ENCODE results near the gene TRUB2. TPM values are rescaled to one million over a fixed set of nuclear protein-coding genes. Genes with fewer than 3 reads are reported as not detected.

Gene TRUB2
- total and polyA plus RNA-seq, 2 of the 13 experiments (the other 11 are each of a cell fraction or from before 2014, with no cell fraction given): 22.3 to 41.2 TPM

DNA sequence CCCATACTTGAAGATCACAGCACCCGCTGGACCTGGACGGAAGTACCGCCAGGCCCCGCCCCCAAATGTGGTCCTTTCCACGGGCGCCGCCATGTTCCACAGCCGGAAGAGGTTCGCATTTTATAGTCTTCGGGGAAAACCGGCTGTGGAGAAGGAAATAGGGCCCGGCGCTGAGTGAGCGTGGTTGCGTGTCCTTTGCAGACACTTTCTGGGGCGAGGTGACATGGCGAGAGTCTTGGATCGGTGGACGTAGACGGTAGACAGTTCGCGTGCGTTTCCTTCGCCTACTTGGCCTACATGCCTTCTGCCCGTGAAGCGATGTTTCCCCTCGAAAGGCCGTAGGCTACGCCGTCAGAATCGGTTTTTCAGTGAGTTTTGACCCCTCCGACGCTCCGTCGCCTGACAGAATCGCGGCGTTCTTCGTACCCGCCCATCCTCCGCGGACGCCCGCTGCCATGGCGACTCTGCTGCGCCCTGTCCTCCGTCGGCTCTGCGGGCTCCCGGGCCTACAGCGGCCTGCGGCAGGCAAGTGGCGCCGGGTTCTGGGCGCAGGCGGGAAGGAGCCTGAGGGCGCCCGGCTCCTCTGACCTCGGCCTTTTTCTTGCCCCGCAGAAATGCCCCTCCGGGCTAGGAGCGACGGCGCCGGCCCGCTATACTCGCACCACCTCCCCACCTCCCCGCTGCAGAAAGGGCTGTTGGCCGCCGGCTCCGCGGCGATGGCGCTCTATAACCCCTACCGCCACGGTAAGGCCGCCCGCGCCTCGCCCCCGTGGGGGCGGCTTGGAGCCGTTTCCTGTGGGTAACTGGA is at the start of gene TRUB2, which contains the start of gene COQ4 (continued):
- TF ChIP-seq, protein P1, sequence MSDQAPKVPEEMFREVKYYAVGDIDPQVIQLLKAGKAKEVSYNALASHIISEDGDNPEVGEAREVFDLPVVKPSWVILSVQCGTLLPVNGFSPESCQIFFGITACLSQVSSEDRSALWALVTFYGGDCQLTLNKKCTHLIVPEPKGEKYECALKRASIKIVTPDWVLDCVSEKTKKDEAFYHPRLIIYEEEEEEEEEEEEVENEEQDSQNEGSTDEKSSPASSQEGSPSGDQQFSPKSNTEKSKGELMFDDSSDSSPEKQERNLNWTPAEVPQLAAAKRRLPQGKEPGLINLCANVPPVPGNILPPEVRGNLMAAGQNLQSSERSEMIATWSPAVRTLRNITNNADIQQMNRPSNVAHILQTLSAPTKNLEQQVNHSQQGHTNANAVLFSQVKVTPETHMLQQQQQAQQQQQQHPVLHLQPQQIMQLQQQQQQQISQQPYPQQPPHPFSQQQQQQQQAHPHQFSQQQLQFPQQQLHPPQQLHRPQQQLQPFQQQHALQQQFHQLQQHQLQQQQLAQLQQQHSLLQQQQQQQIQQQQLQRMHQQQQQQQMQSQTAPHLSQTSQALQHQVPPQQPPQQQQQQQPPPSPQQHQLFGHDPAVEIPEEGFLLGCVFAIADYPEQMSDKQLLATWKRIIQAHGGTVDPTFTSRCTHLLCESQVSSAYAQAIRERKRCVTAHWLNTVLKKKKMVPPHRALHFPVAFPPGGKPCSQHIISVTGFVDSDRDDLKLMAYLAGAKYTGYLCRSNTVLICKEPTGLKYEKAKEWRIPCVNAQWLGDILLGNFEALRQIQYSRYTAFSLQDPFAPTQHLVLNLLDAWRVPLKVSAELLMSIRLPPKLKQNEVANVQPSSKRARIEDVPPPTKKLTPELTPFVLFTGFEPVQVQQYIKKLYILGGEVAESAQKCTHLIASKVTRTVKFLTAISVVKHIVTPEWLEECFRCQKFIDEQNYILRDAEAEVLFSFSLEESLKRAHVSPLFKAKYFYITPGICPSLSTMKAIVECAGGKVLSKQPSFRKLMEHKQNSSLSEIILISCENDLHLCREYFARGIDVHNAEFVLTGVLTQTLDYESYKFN (CRISPR knock-in tag; conservative IDR thresholded peaks at IDR 0.05): peak; percentile 69
- TF ChIP-seq, protein P2, sequence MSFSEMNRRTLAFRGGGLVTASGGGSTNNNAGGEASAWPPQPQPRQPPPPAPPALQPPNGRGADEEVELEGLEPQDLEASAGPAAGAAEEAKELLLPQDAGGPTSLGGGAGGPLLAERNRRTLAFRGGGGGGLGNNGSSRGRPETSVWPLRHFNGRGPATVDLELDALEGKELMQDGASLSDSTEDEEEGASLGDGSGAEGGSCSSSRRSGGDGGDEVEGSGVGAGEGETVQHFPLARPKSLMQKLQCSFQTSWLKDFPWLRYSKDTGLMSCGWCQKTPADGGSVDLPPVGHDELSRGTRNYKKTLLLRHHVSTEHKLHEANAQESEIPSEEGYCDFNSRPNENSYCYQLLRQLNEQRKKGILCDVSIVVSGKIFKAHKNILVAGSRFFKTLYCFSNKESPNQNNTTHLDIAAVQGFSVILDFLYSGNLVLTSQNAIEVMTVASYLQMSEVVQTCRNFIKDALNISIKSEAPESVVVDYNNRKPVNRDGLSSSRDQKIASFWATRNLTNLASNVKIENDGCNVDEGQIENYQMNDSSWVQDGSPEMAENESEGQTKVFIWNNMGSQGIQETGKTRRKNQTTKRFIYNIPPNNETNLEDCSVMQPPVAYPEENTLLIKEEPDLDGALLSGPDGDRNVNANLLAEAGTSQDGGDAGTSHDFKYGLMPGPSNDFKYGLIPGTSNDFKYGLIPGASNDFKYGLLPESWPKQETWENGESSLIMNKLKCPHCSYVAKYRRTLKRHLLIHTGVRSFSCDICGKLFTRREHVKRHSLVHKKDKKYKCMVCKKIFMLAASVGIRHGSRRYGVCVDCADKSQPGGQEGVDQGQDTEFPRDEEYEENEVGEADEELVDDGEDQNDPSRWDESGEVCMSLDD (CRISPR knock-in tag; IDR thresholded peaks at IDR 0.05; ENCODE audit: borderline replicate concordance): no peak
- TF ChIP-seq HOXD1 (CRISPR knock-in tag; IDR thresholded peaks at IDR 0.05) (peak; percentile 72; the same call in 1 of the 2 replicates), ZNF607 (CRISPR knock-in tag; IDR thresholded peaks at IDR 0.05; ENCODE audit: borderline replicate concordance) (peak; percentile 92), ZNF776 (CRISPR knock-in tag; IDR thresholded peaks at IDR 0.05) (peak; percentile 49; the same call in 1 of the 2 replicates), ELF3 (CRISPR knock-in tag; IDR thresholded peaks at IDR 0.05) (peak; percentile 79), ZNF614 (CRISPR knock-in tag; IDR thresholded peaks at IDR 0.05; ENCODE audit: borderline replicate concordance) (no peak), SUZ12 (IDR thresholded peaks at IDR 0.05; ENCODE audit: low read depth, low read length) (no peak)
- TF ChIP-seq, protein P3, sequence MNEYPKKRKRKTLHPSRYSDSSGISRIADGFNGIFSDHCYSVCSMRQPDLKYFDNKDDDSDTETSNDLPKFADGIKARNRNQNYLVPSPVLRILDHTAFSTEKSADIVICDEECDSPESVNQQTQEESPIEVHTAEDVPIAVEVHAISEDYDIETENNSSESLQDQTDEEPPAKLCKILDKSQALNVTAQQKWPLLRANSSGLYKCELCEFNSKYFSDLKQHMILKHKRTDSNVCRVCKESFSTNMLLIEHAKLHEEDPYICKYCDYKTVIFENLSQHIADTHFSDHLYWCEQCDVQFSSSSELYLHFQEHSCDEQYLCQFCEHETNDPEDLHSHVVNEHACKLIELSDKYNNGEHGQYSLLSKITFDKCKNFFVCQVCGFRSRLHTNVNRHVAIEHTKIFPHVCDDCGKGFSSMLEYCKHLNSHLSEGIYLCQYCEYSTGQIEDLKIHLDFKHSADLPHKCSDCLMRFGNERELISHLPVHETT (CRISPR knock-in tag; conservative IDR thresholded peaks at IDR 0.05): peak; percentile 92
- TF ChIP-seq, protein P4, sequence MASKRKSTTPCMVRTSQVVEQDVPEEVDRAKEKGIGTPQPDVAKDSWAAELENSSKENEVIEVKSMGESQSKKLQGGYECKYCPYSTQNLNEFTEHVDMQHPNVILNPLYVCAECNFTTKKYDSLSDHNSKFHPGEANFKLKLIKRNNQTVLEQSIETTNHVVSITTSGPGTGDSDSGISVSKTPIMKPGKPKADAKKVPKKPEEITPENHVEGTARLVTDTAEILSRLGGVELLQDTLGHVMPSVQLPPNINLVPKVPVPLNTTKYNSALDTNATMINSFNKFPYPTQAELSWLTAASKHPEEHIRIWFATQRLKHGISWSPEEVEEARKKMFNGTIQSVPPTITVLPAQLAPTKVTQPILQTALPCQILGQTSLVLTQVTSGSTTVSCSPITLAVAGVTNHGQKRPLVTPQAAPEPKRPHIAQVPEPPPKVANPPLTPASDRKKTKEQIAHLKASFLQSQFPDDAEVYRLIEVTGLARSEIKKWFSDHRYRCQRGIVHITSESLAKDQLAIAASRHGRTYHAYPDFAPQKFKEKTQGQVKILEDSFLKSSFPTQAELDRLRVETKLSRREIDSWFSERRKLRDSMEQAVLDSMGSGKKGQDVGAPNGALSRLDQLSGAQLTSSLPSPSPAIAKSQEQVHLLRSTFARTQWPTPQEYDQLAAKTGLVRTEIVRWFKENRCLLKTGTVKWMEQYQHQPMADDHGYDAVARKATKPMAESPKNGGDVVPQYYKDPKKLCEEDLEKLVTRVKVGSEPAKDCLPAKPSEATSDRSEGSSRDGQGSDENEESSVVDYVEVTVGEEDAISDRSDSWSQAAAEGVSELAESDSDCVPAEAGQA (IDR thresholded peaks at IDR 0.05; ENCODE audit: low read depth): peak; percentile 93
- TF ChIP-seq, protein P4 (CRISPR knock-in tag; IDR thresholded peaks at IDR 0.05; ENCODE audit: borderline replicate concordance): no peak; the same call in none of the 2 replicates
